LNCAP (cell line): ENCODE data around the gene FGD4.

Experiments used
- CTCF ChIP-seq: fragments of 450-650 bp; IDR thresholded peaks from 2 replicates; pipeline ENCODE4 v1.5.1; 2017; ENCODE audit warnings: mild to moderate bottlenecking

FGD4 gene

GRCh38 chr12:32496946-32497345 lies 97.6 kb downstream of the FGD4 start:
- TF ChIP-seq CTCF = no peak

- TF ChIP-seq CTCF = no peak
Measured at GRCh38 chr12:32497864-32498263, 98.5 kb downstream of the FGD4 start.

- TF ChIP-seq CTCF = no peak
Measured at GRCh38 chr12:32499048-32499447, 99.7 kb downstream of the FGD4 start.

GRCh38 chr12:32501835-32502333 lies 102.5 kb downstream of the FGD4 start:
- no peak for TF ChIP-seq CTCF

DNA sequence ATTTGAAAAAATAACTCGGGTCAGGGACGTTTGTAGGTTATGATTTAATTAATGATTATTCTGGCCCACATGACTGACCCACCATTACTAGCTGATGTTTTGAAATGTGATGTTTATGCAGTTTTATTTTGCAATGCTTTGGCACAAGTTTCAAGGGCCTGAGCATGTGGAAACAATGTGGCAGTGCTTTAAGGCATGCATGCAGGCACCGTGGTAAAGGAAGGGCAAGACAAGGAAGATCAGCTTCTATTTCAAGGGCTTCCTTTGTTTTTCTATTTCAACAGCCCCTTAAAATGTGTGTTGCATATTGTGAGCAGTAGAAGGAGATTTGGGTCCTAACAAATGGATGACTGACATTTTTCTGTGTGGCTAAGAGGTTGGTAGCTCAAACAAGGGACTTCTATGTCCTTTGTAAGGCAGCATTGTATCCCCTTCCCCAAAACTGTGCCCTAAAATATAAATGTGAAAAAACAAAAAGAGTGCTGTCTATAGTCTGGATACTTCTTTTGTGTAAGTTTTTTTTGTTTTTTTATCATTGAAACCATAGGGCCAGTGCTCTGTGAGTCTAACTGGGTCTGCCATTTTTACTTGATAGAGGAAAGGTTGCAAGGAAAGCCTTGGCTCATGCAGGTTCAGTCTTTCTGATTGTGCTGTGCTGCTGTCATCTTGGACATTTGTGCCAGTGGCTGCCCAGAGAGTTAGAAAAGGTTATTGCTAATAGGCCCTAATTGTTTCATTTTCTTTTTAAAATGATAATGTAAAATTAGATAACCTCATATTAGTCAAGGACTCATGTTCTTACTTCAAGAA lies 103.5 kb downstream of the FGD4 start:
- TF ChIP-seq CTCF = no peak

GRCh38 chr12:32503730-32504129 lies 104.4 kb downstream of the FGD4 start:
- TF ChIP-seq CTCF = no peak

GRCh38 chr12:32504591-32504990 lies 105.2 kb downstream of the FGD4 start:
- no peak for TF ChIP-seq CTCF
